ENCODE results near the gene SLC25A38.

The SLC25A38 gene

DNA sequence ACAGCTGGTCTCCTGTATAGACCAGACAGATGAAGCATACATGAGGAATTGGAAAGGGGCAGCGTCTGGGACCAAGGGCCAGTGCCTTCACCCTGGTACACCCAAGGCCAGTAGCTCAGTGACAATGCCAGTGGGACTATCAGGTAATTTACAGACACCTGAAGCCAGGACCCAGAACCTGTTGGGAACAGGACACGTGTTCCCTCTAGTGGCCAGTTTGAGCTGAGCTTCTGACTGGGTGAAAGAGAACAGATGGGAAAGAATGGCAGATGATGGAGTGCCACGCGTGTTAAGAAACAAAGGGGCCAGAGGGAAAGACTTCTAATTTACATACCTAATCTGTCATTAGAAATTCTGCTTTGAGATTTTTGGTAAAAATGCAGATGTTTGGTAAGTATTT is 5.1 kb upstream of the SLC25A38 start:
- DNase-seq: peak; percentile 49

DNA sequence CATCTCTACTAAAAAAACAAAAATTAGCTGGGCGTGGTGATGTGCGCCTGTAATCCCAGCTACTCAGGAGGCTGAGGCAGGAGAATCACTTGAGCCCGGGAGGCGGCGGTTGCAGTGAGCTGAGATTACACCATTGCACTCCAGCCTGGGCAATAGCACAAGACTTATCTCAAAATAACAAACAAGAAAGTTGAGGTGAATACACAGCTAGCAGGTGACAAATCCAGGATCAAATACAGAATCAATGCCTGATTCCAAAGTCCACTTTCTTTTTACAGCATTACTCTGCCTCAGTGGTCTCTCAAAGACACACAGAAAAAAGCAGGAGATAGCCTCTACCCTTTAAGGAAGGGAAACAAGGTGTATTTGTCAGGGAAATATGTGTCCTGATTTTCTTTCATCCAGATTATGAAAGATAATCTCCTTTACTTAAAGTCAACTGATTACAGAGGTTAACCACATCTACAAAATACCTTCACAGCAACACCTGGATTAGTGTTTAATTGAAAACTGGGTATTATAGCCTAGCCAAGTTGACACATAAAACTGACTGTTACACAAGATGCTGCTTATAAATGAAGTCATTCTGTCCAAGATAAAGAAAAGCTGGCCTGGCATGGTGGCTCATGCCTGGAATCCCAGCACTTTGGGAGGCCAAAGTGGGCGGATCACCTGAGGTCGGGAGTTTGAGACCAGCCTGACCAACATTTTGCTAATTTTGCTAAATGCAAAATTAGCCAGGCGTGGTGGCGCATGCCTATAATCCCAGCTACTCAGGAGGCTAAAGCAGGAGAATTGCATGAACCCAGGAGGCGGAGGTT is 4.0 kb upstream of the SLC25A38 start:
- DNase-seq: no peak

GRCh38 chr3:39379778-39380155 is 3.4 kb upstream of the SLC25A38 start:
- DNase-seq: no peak

DNA sequence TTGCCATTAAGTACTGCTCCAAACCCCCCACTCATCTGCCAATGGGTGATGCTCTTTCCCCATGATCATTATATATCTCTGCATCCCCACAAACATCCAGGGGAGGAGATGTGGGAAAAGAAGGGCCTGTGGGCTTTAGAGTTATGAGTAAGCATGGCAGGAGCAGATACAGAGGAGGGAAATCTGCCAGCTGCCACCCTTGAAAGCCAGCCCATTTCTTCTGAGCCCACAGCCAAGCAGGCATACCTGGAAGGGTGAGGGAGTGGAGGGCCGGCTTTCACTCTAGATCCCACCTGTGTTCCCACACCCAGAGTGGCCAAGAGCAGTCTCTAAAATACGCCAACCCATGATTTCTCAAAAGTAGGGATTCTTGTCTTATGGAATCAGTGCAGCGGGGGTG is 1.7 kb upstream of the SLC25A38 start:
- DNase-seq: no peak

GRCh38 chr3:39383881-39384664 is 903 bp downstream of the SLC25A38 start:
- peak; percentile 91 for DNase-seq

DNA sequence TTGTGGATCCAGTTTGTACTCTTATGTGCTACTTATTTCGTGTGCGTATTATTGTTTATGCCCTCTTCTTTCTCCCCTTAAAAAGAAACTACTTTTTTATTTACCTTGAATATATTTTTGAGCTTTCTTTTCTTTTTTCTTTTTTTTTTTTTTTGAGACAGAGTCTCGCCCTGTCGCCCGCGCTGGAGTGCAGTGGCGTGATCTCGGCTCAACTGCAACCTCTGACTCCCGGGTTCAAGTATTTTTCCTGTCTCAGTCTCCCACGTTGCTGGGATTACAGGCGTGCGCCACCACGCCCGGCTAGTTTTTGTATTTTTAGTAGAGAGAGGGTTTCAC is 1.5 kb downstream of the SLC25A38 start:
- DNase-seq: no peak

- DNase-seq: no peak
These were observed 2.4 kb downstream of the SLC25A38 start for GRCh38 chr3:39385456-39386090.

- no peak for DNase-seq
These were observed 3.1 kb downstream of the SLC25A38 start for GRCh38 chr3:39386318-39386717.

- no peak for DNase-seq
These were observed 4.3 kb downstream of the SLC25A38 start for GRCh38 chr3:39387411-39387975.

DNA sequence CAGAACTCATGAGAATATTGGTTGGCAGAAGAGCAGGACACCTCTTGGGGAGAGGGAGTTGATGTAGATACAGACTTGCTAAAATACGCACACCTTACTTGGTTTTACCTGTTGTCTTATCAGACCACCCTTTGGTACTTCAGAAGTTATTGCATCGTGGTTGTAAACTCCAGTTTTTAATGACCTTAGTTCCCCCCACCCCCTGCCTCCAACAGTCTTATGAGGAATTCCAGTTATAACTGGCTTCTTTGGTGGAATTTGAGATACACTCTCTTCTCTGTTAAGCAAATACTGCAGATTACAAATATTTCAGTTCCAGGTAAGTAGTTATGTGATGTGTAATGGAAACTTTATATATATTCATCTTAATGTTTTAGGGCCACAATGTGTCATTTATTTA is 5.0 kb downstream of the SLC25A38 start:
- DNase-seq: no peak

DNA sequence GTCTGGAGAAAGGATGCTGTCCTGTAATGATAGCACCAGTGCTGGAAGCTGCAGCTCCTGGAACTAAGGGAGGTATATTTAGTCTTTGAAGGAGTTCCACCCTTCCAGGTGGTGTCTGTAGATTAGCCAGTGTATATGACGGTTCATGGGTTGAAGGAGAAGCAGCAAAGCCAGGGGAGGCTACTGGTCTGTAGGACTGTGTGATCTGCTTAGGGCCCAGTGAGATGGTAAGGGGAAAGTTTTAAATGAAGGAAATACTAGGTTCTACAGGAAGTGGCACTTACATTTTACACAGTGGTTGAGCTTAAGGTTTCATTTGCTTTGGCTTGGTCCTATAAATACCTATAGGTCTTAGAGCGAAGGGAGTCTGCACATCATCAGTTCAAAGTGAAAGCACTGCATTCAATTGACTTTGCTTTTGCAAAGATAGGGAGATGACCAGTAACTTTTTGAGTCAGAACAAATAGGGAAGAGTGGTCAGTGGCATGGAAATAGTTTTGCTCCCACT is 5.6 kb downstream of the SLC25A38 start:
- DNase-seq: no peak

GRCh38 chr3:39390181-39390580 is 7.0 kb downstream of the SLC25A38 start:
- DNase-seq: no peak

DNA sequence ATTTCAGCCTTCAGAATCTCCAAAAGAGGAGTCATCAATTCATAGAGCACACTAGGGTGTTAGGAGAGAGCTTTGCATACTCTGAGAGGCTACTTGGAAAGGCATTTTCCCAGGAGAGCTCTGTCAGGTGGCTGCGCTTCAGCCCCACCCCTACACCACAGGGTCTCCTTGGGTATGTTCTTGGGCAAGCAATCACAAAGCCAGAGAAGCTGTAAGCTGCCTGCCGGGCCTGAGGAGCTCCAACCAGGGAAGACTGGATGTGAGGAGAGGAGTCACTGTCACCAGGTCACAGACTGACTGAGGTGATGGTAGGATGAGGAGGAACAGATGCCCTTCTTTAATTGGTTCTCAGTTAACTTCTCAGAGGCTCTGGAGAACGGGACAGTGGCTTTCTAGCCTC is 13.5 kb downstream of the SLC25A38 start:
- no peak for DNase-seq

DNA sequence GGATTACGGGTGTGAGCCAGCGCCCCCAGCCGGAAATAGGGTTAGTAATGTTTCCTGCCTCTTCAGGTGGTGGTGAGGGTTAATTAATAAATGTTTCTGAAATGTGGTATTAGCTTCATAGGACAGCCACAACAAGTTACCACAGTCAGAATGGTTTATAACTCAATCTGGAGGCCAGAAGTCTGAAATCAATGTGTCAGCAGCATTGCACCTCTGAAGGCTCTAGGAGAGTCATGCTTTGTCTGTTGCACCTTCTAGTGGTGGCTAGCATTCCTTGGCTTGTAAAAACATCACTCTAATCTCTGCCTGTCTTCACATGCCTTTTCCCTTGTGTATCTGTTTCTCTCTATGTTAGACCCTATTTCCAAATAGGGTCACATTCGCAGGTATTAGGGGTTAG is 15.5 kb downstream of the SLC25A38 start:
- DNase-seq: no peak

DNA sequence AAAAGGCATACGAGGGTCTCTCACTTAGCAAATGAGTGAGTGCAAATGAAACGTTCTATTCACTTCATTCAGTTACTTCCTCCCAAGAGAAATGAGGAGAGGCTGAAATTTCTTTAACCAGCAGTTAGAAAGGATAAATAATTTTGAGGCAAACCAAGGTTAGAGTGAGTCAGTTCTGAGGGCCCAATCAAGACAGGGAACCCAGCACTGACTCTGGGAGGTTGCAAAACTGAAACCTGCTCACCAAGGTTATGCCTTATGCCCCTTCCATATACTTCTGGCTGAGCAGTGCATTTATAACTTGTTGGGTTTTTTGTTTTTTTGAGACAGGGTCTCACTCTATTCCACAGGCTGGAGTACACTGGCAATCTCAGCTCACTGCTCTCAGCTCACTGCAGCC is 18.8 kb downstream of the SLC25A38 start:
- no peak for DNase-seq

DNA sequence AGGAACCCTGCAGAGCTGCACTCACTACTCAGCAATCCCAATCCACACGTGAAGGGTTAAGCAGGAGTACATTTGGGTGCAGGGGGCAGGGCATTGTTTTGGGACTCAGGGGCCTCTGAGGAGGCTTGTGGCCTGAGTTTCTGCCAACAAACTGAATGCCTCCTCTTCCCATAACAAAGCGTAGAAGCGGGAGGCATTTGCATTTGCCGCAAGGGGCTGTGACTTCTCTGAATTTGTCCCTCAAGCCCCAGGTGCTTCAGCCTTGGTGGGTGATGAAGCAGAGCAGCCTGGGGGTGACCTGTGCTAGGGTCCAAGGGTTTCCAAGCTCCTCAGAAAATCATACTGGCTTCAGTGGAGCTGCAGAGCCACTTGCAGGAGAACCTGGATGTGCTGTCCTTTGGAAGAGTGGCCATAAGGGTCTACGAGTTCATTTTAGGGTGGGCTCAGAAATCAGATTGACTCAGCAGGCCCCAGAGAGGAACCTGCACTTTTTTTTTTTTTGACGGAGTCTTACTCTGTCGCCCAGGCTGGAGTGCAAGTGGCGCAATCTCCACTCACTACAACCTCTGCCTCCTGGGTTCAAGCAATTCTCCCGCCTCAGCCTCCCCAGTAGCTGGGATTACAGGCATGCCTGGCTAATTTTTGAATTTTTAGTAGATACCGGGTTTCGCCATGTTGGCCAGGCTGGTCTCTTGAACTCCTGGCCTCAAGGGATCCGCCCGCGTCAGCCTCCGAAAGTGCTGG is 21.9 kb downstream of the SLC25A38 start:
- DNase-seq: no peak

DNA sequence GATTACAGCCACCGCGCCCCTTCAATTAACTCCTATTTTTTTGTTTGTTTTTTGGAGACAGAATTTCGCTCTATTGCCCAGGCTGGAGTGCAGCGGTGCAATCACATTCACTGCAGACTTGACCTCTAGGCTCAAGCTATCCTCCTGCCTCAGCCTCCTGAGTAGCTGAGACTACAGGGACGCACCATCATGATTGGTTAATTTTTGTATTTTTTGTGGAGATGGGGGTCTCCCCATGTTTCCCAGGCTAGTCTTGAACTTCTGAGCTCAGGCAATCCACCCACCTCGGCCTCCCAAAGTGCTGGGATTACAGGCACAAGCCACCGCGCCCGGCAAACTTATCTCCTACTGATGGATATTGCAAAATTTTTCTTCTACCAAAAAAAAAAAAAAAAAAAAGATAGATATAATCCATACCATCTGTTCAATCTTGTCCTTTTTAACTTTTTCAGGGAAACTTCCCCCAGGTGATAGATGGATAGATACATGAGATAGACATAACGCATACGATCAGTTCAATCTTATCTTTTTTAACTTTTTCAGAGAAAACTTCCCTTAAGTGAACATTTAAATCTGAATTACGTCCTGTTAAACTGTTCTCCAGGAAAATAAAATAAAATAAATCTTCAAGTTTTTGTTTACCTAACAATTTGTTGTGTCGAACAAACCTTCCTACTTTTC is 22.7 kb downstream of the SLC25A38 start:
- no peak for DNase-seq

GRCh38 chr3:39406368-39407258 is 23.4 kb downstream of the SLC25A38 start, which contains the start of gene RPSA:
Gene RPSA (plus strand): TSS chr3:39406720. CDS start chr3:39407654, 934 bp downstream.
- peak; percentile 84 for DNase-seq

DNA sequence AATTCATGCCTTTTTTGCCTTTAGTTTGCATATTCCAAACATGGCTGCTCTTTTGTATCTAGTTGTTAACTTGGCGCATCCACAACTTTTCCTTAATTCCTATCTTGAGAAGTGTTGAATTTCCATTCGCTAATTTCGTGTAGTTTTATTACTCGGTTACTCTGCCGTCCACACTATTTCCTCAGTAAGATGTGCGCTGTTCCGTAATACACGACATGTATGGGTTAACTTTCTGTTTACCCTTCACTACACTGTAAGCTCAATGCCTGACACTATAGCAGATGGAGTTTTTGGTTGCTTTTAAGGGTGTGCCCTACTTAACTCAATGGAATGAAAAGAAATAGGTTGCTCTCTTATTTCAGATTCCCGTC is 24.1 kb downstream of the SLC25A38 start:
- DNase-seq: no peak

- no peak for DNase-seq
These were observed 24.8 kb downstream of the SLC25A38 start for GRCh38 chr3:39407773-39408492.

Data from activated T-cell treated with anti-CD3 and anti-CD28 coated beads for 4 hours (primary cell).